ENCODE measurements around the gene GPC5. TPM values are rescaled to one million over a fixed set of nuclear protein-coding genes. Genes with fewer than 3 reads are reported as not detected.

GPC5 gene
- total and polyA plus RNA-seq, 2 donors (not counting 3 experiments of a cell fraction or from before 2014, with no cell fraction given): 0.59 to 0.97 TPM

- no peaks in the 10 kb centered on the region for H3K4me1 ChIP-seq (ENCODE audit: control insufficient read depth, extremely low read depth, insufficient read depth, low read length)
- ChIA-PET CTCF (no interaction called here), POLR2A (no interaction called here)
- DNase-seq (ENCODE audit: low read depth, low spot score): no peak
- no TSS peak for BruUV-seq (replicated peaks)
- H3K79me2 ChIP-seq (ENCODE audit: control insufficient read depth, insufficient read depth, low read length): no peaks in the 10 kb centered on the region
- FAIRE-seq: no peak
- no peak overlapping the region for H3K9ac ChIP-seq (replicated peaks; ENCODE audit: extremely low read depth, insufficient read depth, low read length)
- dilution Hi-C loops (cut with MboI; ENCODE audit: extremely low pct_ligation_motif_present, low sequenced_read_pairs): no loop called here
- no peaks in the 10 kb centered on the region for H4K20me1 ChIP-seq (replicated peaks; ENCODE audit: control insufficient read depth, extremely low read depth, insufficient read depth, low read length)
- H3K36me3 ChIP-seq (ENCODE audit: control insufficient read depth in 2 of 2, extremely low read depth in 1 of 2, insufficient read depth in 2 of 2, low read length in 2 of 2): no peaks in the 10 kb centered on the region
- H3K27ac ChIP-seq (ENCODE audit: insufficient read depth, low read depth, low read length): no peak overlapping the region
- no peaks in the 10 kb centered on the region for H3K9me3 ChIP-seq (replicated peaks; ENCODE audit: control insufficient read depth, insufficient read depth, low read length)
- intact Hi-C loops (cut with micrococcal nuclease): no loop called here
- TF ChIP-seq EZH2 (IDR thresholded peaks at IDR 0.05; ENCODE audit: borderline replicate concordance, low read depth, low read length, severe bottlenecking) (no peak), POLR2A (IDR thresholded peaks at IDR 0.05; ENCODE audit: low read depth, low read length) (no peak), MAX (IDR thresholded peaks at IDR 0.05; ENCODE audit: insufficient read depth, insufficient read length) (no peak), GATA2 (IDR thresholded peaks at IDR 0.05; ENCODE audit: insufficient read depth, insufficient read length, low read depth, low read length) (no peak), MYC (IDR thresholded peaks at IDR 0.05; ENCODE audit: low read depth, low read length) (no peak), FOS (IDR thresholded peaks at IDR 0.05; ENCODE audit: borderline replicate concordance, insufficient read depth, low read length) (no peak), JUN (IDR thresholded peaks at IDR 0.05; ENCODE audit: borderline replicate concordance, insufficient read depth, insufficient read length, low read depth) (no peak), POLR2AphosphoS5 (IDR thresholded peaks at IDR 0.05; ENCODE audit: insufficient read depth, low read depth, low read length) (no peak), CTCF (IDR thresholded peaks at IDR 0.05; ENCODE audit: extremely low read depth in 1 of 2, insufficient read depth in 1 of 2, low read depth in 1 of 2, low read length in 2 of 2) (no peak)
- H3K27me3 ChIP-seq (ENCODE audit: control insufficient read depth in 2 of 2, insufficient read depth in 2 of 2, low read length in 2 of 2): no peaks in the 10 kb centered on the region
- H3K4me3 ChIP-seq (replicated peaks in 1 of 3; ENCODE audit: insufficient read depth in 1 of 3, low read depth in 1 of 3, low read length in 3 of 3): no peak overlapping the region
- H3K9me1 ChIP-seq (replicated peaks; ENCODE audit: control insufficient read depth, extremely low read depth, insufficient read depth, low read length): no peaks in the 10 kb centered on the region
- H3K4me2 ChIP-seq (ENCODE audit: insufficient read depth, low read length): no peak overlapping the region
- no peak overlapping the region for H2AFZ ChIP-seq (ENCODE audit: low read depth, low read length)
Measured at GRCh38 chr13:91520952-91521351, 122.5 kb downstream of the GPC5 start.

Measured in endothelial cell of umbilical vein (primary cell).